Sigmoid colon (tissue), 7 donors: ENCODE results near the gene AVPR2. TPM values are rescaled to one million over a fixed set of nuclear protein-coding genes. Genes with fewer than 3 reads are reported as not detected.

Experiments
- DNase-seq: peaks from one replicate; pipeline ENCODE4 v3.0.0-alpha.2; 2019
- H3K27ac ChIP-seq, 4 donors: fragments of 200-600 bp; sonication (generic); one replicate each; pipeline ENCODE4 v1.5.1; 2016 to 2019; ENCODE audit warnings: mild to moderate bottlenecking in 1 of 4
- H3K27me3 ChIP-seq, 3 donors: fragments of 200-600 bp; sonication (generic); one replicate each; pipeline ENCODE4 v1.5.1; 2019; ENCODE audit warnings: mild to moderate bottlenecking in 1 of 3
- H3K36me3 ChIP-seq, 4 donors: fragments of 200-600 bp; sonication (generic); one replicate each; pipeline ENCODE4 v1.5.1; 2016 to 2019
- H3K4me1 ChIP-seq, 4 donors: fragments of 200-600 bp; sonication (generic); one replicate each; pipeline ENCODE4 v1.5.1; 2017 to 2019
- H3K4me3 ChIP-seq, 4 donors: fragments of 200-600 bp; sonication (generic); one replicate each; pipeline ENCODE4 v1.5.1; 2017 to 2019; ENCODE audit warnings: mild to moderate bottlenecking in 2 of 4, moderate library complexity in 1 of 4
- H3K9me3 ChIP-seq, 4 donors: fragments of 200-600 bp in 3 of 4; sonication (generic) in 3 of 4; one replicate each; pipeline versions ENCODE4 v1.5.1 to v1.6.1; 2013 to 2019
- EP300 ChIP-seq, 4 donors: sonication (generic); formaldehyde crosslinking; IDR thresholded peaks; one replicate each; pipeline ENCODE4 v1.6.1; 2017; ENCODE audit warnings: antibody characterized with exemption in 4 of 4
- POLR2A ChIP-seq, 2 donors: fragments of 450-650 bp; IDR thresholded peaks; one replicate each; pipeline ENCODE4 v1.6.1; 2016; ENCODE audit warnings: antibody characterized with exemption in 2 of 2, mild to moderate bottlenecking in 2 of 2, moderate library complexity in 2 of 2
- POLR2AphosphoS5 ChIP-seq, 4 donors: sonication (generic); formaldehyde crosslinking; IDR thresholded peaks; one replicate each; pipeline ENCODE4 v1.6.1; 2017; ENCODE audit warnings: antibody characterized with exemption in 4 of 4
- WGBS, 2 donors: extraction: QIAGEN DNeasy Blood & Tissue Kit; methylation state at CpG; one replicate each; pipeline ENCODE4 v1.1.7; 2013; 5-methylcytosine and 5-hydroxymethylcytosine counted together
- intact Hi-C: fragments of 100-400 bp; cut with DNase I; formaldehyde crosslinking; loops from one replicate; pipeline ENCODE4 v1.15.1; 2023
- polyA plus RNA-seq, 3 donors: library from polyadenylated mRNA; stranded (reverse); fragments of 200-250 nt; gene quantifications; one replicate each; pipeline ENCODE4 v1.2.3, GENCODE V29; 2013
- total RNA-seq, 4 donors: library from RNA; depleted of rRNA; stranded (reverse); fragments of >200 nt; gene quantifications; one replicate each; pipeline ENCODE4 v1.1.0, GENCODE V29; 2016
- TF ChIP-seq, protein P1 (sequence below), 4 experiments: fragments of 450-650 bp in 3 of 4; fragments of 200-600 bp in 1 of 4; IDR thresholded peaks; one replicate each; pipeline ENCODE4 v1.5.1; 2016 to 2019; ENCODE audit warnings: antibody characterized with exemption in 4 of 4, mild to moderate bottlenecking in 3 of 4, moderate library complexity in 2 of 4
- donor health status: healthy with polysubstance abuse.
- donor health status: Bipolar disorder and iron deficiency.
- donor health status: healthy.

AVPR2 gene
- total and polyA plus RNA-seq, 7 donors: 1.1 to 2.2 (median 1.1) TPM; not detected in 2

GRCh38 chrX:153868576-153869472, 35.6 kb upstream of the AVPR2 start:
- H3K27ac ChIP-seq: no peak overlapping the region
- no peak for DNase-seq
- peaks cover 0 to 7% (median 0%) of the 10 kb centered on the region in 3 donors for H3K27me3 ChIP-seq
- no peaks in the 10 kb centered on the region for H3K36me3 ChIP-seq
- TF ChIP-seq POLR2AphosphoS5 (IDR thresholded peaks at IDR 0.05): no peak
- TF ChIP-seq EP300 (IDR thresholded peaks at IDR 0.05): no peak
- no peak for TF ChIP-seq POLR2A (IDR thresholded peaks at IDR 0.05)
- TF ChIP-seq, protein P1, sequence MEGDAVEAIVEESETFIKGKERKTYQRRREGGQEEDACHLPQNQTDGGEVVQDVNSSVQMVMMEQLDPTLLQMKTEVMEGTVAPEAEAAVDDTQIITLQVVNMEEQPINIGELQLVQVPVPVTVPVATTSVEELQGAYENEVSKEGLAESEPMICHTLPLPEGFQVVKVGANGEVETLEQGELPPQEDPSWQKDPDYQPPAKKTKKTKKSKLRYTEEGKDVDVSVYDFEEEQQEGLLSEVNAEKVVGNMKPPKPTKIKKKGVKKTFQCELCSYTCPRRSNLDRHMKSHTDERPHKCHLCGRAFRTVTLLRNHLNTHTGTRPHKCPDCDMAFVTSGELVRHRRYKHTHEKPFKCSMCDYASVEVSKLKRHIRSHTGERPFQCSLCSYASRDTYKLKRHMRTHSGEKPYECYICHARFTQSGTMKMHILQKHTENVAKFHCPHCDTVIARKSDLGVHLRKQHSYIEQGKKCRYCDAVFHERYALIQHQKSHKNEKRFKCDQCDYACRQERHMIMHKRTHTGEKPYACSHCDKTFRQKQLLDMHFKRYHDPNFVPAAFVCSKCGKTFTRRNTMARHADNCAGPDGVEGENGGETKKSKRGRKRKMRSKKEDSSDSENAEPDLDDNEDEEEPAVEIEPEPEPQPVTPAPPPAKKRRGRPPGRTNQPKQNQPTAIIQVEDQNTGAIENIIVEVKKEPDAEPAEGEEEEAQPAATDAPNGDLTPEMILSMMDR (IDR thresholded peaks at IDR 0.05): no peak
- intact Hi-C loops: no loop called here
- 88 to 92% methylated on average over 26 of the region's 26 CpGs for WGBS, 2 donors
- H3K4me3 ChIP-seq: no peak overlapping the region
- no peaks in the 10 kb centered on the region for H3K4me1 ChIP-seq
- H3K9me3 ChIP-seq: no peaks in the 10 kb centered on the region

DNA sequence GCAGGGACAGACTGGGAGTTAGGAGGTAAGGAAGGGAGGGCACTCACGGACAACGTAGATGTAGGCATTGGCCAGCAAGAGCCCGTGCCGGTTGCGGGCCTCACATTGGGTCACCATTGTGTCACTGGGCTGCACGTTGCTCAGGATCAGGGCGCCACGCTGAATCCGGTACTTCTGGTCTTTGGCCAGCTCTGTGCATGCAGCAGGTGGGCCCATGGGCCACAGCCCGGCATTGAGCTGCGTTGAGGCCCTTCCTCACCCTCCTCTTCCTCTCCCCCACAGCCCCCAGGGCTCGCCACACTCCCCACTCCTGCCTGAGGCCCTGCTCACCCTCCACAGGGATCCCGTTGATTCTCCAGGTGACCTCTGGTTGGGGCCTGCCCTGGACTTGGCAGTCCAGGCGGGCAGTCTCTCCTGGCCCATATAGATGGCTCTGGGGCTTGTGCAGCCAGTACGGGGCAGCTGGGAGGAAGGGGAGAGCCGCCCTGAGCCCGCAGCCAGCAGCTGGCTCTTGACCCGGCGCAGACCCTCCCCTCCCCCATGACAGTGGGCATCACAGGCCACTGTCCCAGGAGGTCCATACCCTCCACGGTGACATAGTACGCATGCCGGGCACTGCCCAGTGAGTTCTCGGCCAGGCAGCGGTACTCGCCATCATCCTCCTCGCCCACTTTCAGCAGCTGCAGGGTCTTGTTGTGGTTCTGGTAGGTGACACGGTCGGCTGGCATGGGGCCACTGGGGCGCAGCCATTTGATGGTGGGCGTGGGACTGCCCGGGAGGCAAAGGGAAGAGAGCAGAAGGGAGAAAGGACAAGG, 34.8 kb upstream of the AVPR2 start:
- WGBS, 2 donors: 85 to 90% methylated on average over 31 of the region's 31 CpGs
- Histone ChIP-seq H3K4me1 (no peaks in the 10 kb centered on the region), H3K36me3 (no peaks in the 10 kb centered on the region), H3K27me3 (peaks cover 0 to 7% (median 0%) of the 10 kb centered on the region in 3 donors), H3K27ac (no peak overlapping the region), H3K9me3 (no peaks in the 10 kb centered on the region), H3K4me3 (no peak overlapping the region)
- intact Hi-C loops: no loop called here
- TF ChIP-seq EP300 (IDR thresholded peaks at IDR 0.05) (no peak), POLR2AphosphoS5 (IDR thresholded peaks at IDR 0.05) (no peak), POLR2A (IDR thresholded peaks at IDR 0.05) (no peak)
- TF ChIP-seq, protein P1 (IDR thresholded peaks at IDR 0.05): no peak
- no peak for DNase-seq

DNA sequence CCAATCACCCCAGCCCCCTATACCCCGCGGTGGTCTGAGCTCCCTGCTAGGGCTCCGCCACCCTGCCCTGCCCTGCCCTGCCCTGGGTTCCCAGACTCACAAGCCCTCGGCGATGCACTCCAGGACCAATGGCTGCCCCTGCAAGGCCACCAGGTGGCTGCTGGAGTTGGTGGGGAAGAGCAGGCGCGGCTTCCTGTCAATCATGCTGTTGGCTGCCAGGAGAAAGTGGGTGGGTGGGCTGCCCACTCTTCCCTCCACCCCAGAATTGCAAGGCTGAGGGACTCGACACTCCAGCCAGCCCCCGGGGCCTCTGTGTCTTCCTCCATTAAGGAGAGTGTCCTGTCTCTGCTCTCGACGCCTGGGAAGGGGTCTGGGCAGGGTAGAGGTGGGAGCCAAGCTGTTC, 34.2 kb upstream of the AVPR2 start:
- H3K4me3 ChIP-seq: no peak overlapping the region
- peaks cover 0 to 7% (median 0%) of the 10 kb centered on the region in 3 donors for H3K27me3 ChIP-seq
- peak; percentile 48 for DNase-seq
- no peaks in the 10 kb centered on the region for H3K4me1 ChIP-seq
- no peaks in the 10 kb centered on the region for H3K9me3 ChIP-seq
- intact Hi-C loops: no loop called here
- H3K27ac ChIP-seq: no peak overlapping the region
- no peaks in the 10 kb centered on the region for H3K36me3 ChIP-seq
- WGBS, 2 donors: 76 to 83% methylated on average over 11 of the region's 11 CpGs
- no peak for TF ChIP-seq POLR2A (IDR thresholded peaks at IDR 0.05)

DNA sequence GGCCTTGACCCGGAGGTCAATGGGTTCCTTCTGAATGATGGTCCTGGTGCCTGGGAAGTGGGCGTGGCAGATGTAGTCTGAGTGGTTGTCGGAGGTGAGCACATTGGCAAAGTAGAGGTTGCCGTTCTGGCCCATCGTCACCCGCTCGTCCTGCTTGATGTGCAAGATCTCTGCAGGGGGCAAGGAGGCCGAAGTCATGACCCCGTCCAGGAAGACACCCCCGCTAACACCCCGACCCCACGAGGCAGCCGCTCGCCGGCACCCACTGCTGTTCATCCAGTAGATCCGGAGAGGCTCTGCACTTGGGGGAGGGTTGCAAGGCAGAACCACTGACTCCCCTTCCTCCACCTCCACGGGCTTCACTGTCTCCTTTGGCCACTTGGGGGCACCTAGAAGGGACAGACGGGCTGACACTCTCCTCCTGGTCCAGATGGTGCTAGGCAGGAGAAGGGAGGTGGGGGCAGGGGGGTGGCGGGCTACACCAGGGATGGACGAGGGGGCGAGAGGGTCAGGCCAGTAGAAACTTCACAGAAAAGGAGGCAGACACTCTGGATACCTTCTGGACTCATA, 33.6 kb upstream of the AVPR2 start:
- TF ChIP-seq POLR2A (IDR thresholded peaks at IDR 0.05) (no peak), EP300 (IDR thresholded peaks at IDR 0.05) (no peak), POLR2AphosphoS5 (IDR thresholded peaks at IDR 0.05) (no peak)
- TF ChIP-seq, protein P1 (IDR thresholded peaks at IDR 0.05): no peak
- no peak overlapping the region for H3K27ac ChIP-seq
- peaks cover 0 to 7% (median 0%) of the 10 kb centered on the region in 3 donors for H3K27me3 ChIP-seq
- 61 to 62% methylated on average over 21 of the region's 21 CpGs for WGBS, 2 donors
- intact Hi-C loops: no loop called here
- no peaks in the 10 kb centered on the region for H3K4me1 ChIP-seq
- H3K36me3 ChIP-seq: no peaks in the 10 kb centered on the region
- H3K9me3 ChIP-seq: no peaks in the 10 kb centered on the region
- DNase-seq: peak; percentile 61
- no peak overlapping the region for H3K4me3 ChIP-seq

DNA sequence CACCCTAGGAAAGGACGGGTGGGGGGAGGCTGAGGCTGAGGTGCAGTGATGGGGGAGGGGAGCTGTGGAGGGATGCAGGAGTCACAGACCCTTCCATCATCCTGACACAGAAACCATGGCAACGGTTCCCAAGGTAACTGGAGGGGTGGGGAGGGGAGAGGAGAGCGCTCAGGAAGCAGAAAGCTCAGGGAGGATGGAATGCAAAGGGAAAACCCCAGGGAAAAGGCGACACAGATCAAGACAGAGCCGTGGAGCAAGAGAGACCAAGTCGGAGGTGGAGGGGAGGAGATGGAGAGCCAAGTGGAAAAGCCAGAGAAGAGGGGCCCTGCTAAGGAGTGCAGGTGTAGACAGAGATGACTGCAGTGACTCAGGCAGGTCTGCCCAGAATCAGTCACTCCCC, 33.0 kb upstream of the AVPR2 start:
- H3K36me3 ChIP-seq: no peaks in the 10 kb centered on the region
- TF ChIP-seq, protein P1 (IDR thresholded peaks at IDR 0.05): no peak
- TF ChIP-seq POLR2A (IDR thresholded peaks at IDR 0.05): no peak
- TF ChIP-seq EP300 (IDR thresholded peaks at IDR 0.05): no peak
- TF ChIP-seq POLR2AphosphoS5 (IDR thresholded peaks at IDR 0.05): no peak
- no peaks in the 10 kb centered on the region for H3K9me3 ChIP-seq
- 21 to 27% methylated on average over 6 of the region's 6 CpGs for WGBS, 2 donors
- DNase-seq: no peak
- H3K4me3 ChIP-seq: no peak overlapping the region
- H3K27me3 ChIP-seq: peaks cover 0 to 7% (median 0%) of the 10 kb centered on the region in 3 donors
- no peak overlapping the region for H3K27ac ChIP-seq
- H3K4me1 ChIP-seq: no peaks in the 10 kb centered on the region
- intact Hi-C loops: no loop called here
